HG02981 (cell line): ENCODE measurements around the gene REP15.
"Not testable (repeated sequence)": the region's sequence is repeated elsewhere in the genome, so short reads cannot be mapped to it uniquely, and the experiment has no call there.

Experiments used
- ATAC-seq: cut with Tn5 transposase; IDR thresholded peaks from one replicate; pipeline ENCODE4 v1.9.1; 2021; ENCODE audit warnings: mild to moderate bottlenecking, moderate library complexity; ENCODE audit not compliant: unreplicated experiment

Gene REP15

DNA sequence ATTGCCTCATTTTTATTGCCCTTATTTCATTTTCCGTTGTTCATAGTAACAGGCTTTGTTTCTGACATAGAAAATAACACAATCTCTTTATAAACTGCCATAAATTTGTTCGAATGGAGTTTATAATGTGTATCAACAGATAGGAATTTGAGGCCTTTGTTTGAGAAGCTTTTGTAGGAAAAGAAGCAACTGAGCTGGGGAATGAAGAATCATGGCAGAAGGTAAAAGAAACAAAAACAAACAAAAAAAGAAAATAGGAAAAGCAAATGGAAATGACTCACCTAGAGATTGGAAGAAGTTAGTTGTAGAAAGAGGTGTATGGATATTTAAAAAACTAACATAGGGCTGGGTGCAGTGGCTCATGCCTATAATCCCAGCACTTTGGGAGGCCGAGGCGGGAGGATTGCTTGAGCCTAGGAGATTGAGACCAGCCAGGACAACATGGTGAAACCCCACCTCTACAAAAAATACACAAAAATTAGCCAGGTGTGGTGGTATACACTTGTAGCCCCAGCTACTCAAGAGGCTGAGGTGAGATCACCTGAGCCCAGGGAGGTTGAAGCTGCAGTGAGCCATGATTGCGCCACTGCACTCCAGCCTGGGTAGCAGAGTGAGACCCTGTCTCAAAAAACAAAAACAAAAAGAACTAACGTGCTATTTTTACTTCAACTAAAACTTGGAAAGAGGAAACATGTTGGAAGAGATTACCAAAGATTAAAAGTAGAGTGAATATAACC is 523 bp upstream of the REP15 start:
- no peak for ATAC-seq

DNA sequence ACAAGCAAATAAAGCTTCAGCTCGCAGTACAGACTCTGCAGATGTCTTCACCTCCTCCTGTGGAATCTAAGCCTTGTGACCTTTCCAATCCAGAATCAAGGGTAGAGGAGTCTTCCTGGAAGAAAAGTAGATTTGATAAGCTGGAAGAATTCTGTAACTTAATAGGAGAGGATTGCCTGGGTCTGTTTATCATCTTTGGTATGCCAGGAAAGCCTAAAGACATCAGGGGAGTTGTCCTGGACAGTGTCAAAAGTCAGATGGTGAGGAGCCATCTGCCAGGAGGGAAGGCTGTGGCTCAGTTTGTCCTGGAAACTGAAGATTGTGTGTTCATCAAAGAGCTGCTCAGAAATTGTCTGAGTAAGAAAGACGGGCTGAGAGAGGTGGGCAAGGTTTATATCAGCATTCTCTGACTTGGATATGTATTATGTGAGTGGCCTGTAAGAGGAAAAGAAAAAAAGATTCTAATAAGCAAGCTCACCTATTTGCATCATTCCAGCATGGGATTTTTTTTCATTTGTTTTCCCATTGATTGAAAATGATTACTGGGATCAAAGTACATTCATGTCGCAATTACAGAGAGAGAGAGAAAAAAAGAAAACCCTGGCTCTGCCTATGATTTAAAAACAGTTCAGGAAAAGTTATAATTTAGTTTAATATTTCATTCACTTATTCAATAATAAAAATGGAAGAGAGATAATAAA is 767 bp downstream of the REP15 start:
- ATAC-seq: no peak

DNA sequence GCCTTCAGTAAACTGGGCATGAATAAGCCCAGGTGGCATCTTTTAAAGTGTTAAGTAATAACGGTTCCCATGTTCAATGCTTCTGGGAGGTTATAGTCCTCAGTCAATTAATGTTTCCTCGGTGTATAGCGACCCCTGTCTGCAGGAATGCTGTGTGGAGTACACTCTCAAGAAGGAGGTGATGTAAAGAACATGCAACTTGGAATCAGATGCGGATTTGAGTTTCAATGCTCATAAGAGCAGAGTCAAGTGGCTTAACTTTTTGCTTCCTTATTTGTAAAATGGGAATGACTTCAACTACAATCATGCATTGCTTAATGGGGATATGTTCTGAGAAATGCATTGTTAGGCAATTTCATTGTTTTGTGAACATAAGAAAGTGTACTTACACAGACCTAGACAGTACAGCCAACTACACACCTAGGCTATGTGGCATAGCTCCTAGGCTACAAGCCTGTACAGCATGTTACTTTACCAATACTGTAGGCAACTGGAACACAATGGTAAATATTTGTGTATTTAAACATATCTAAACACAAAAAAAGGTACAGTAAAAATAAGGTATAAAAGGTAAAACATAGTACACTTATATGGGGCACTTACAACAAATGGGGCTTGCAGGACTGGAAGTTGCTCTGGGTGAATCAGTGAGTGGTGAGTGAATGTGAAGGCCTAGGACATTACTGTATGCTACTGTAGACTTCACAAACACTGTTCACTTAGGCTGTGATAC is 7.6 kb downstream of the REP15 start:
- peak; percentile 84 for ATAC-seq

DNA sequence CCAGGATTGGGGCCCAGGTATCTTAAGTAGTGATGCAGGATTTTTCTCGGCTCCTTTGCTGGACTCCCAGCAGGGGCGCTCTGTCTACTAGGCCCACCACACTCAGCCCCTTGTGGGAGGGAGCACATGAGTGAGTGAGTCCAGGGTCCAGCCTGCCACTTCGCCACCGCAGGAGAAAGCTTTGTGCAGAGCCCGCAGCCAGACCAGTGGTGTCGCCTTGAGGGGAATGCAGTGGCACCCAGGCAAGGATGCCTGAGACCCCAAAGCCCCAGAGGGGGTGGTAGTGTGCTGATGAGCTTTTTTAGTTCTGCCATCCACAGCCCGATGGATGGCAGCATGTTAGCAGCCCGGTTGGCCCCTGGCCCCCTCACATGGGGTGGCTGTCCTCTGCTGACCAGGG is 9.0 kb downstream of the REP15 start:
- ATAC-seq: no peak

DNA sequence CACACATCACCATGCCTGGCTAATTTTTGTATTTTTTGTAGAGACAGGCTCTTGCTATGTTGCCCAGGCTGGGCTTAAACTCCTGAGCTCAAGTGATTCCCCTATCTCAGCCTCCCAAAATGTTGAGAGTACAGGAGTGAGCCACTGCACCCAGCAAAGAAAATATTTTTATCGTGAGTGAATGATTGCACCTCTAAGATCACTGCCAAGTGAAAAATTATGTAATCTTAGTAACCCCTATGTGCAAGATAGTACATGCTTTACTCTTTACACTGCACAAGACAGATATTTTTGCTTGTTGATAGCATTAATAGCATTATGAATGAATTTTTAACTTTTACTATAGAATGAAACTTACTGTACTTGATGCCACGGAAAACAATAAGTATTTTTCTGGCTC is 11.0 kb downstream of the REP15 start:
- ATAC-seq: no peak

DNA sequence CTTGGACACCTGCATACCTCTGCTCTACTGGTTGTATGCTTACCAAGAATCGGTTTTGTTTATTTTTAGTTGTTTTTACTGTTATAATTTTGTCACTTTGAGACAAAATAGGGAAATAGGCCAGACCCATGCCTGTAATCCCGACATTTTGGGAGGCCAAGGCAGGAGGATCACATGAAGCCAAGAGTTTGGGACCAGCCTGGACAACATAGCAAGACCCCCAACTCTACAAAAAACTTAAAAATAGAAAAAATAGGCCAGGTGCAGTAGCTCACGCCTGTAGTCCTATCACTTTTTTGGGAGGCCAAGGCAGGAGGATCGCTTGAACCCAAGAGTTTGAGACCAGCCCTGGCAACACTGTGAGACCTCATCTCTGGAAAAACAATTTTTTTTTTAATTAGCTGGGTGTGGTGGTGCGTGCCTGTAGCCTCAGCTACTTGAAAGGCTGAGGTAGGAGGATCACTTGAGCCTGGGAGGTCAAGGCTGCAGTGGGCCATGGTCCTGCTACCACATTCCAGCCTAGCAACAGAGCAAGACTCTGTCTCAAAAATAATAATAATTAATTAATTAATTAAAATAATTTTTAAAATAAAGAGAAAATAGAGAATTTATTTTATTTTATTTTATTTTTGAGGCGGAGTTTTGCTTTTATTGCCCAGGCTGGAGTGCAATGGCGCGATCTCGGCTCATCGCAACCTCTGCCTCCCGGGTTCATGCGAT is 13.1 kb downstream of the REP15 start:
- ATAC-seq: no peak

DNA sequence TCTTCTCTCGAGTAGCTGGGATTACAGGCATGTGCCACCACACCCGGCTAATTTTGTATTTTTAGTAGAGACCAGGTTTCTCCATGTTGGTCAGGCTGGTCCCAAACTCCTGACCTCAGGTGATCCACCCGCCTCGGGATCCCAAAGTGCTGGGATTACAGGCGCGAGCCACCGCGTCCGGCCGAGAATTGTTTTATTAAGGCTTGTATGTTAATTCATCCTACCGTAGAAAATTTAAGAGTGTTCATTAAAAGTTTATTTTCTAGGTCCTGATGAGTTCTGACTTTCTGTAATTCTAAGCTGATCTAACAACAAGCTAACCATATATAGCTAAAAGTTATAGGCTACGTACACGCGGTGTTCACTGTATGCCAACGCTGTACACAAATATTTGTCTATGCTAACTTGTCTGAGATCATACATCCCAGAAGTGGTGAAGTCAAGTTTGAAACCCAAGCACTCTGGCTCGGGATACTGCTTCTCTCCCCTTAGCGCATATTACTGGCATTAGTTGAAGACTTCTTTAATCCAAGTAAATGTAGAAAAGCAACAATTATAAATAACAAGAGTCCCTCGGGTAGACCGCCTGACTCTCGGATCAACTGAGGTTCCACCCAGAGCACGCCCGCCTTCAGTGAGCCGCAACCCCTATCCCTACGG is 13.8 kb downstream of the REP15 start:
- ATAC-seq: peak; percentile 39

DNA sequence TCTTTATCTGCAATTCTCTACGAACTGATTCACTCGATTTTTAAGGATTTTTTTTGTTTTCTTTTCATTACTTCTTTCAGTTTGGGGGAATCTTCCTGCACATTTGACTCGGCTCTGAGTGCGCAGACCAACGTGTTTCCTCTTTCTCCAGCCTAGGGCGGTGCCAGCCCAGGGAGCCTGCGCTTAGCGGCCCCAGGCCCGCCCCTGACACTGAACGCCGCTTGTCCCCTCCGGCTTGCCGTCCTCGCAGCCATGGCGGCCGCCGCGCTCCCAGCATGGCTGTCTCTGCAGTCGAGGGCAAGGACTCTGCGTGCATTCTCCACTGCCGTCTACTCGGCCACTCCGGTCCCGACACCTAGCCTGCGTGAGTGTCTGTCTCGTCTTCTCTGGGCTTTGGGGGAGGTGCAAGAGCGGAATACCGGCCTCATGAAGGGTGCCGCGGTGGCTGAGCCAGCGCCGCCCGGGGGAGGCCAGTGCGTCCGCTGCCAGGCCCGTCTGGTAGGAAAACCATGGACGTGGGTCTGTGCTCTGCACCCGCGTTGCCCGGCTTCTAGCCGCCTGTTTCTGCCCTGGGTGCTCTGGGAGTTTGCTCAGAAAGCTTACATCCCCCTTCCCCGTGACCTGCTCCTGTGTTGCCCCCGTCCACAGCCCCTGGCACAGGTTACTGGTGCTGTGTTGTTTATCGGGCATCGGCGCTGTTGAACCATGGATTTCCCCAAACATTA is 14.5 kb downstream of the REP15 start, which contains the start of gene MRPS35:
MRPS35 (plus strand) TSS at position 241 of the 725 bp plus-strand sequence; CDS start at position 253, 12 bp downstream.
- peak; percentile 94 for ATAC-seq

DNA sequence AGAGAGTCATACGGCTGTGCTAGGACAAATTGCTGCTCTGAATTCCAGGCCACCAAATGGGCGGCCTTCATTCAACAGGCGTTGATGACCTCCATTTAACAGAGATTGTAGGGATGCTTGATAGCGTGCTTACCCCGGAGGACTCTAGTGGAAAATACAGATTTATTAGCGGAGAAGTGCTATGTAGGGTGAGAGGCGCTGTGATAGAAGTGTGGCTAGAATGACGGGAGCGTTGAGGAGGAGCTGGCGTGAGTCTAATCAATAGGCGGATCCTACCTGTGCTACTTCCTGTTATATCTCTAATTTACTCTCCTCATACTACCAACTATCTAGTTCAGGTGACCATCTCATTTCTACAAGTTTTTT is 15.1 kb downstream of the REP15 start:
- peak; percentile 27 for ATAC-seq

DNA sequence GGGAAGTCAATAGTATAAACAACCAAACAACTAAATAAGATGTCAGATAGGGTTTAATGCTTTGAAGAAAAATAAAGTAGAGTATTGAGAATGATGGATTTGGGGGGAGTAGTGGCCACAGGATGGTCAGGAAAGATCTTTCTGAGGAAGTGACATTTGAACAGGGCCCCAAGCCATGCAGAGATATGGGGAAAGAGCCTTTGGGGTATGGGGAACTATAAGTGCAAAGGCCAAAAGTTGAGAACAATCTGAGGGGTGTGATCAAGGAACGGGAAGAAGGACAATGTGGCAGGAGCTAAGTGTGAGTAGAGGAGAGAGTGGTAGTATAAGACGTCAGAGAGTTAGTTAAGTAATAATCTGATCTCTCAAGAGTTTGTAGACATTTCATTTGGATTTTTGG is 15.7 kb downstream of the REP15 start:
- no peak for ATAC-seq

DNA sequence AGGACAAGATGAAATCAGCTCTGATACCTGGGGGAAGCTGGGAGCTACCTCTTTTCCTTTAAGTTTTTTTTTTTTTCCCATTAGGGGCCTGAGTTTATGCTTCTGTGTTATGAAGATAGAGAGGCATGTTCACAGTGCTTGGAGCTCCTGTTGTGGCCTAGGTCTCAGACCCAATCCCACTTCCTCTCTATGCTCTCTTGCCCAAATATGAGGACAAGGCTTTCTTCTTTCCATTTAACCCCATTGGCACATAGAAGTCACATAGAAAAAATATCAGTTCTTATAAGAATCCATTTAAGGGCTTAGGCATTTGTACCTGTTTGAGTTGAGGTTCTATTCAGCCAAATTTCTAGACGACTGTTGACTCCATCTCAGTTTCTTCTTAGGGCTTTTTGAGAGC is 27.0 kb downstream of the REP15 start:
- ATAC-seq: no peak

DNA sequence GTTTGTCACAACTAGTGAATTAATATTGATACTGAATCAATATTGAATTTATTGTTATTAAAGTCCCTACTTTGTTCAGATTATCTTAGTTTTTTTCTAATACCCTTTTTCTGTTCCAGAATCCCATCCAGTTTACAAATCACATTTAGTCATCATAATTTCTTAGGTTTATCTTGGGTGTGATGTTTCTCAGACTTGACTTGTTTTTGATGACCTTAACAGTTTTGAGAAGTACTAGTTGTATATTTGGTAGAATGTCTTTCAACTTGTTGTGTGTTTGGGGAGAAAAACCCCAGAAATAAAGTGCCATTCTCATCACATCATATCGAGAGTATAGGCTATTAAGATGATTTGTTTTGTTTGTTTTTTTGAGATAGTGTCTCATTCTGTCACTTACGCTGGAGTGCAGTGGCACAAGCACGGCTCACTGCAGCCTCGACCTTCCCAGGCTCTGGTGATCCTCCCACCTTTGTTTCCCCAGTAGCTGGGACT is 33.9 kb downstream of the REP15 start:
- no peak for ATAC-seq

DNA sequence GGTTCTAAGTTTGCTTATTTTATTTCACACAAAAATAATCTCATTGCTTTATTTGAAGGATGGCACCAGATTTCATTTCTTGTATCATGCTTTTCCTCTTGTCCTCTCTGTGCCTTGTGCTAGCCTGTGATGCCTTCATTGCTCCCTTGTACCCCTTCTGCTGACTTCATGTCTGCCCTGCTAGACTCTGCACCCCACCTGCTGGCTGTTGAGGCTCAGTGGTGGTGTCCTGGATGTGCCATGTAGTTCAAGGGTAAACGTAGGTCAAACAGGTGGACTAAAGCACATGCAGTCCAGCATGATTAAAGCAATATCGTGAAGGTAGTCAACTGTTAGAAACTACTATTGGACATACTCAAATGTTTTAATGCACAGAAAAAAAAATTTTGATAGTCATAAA is 36.0 kb downstream of the REP15 start:
- no peak for ATAC-seq

DNA sequence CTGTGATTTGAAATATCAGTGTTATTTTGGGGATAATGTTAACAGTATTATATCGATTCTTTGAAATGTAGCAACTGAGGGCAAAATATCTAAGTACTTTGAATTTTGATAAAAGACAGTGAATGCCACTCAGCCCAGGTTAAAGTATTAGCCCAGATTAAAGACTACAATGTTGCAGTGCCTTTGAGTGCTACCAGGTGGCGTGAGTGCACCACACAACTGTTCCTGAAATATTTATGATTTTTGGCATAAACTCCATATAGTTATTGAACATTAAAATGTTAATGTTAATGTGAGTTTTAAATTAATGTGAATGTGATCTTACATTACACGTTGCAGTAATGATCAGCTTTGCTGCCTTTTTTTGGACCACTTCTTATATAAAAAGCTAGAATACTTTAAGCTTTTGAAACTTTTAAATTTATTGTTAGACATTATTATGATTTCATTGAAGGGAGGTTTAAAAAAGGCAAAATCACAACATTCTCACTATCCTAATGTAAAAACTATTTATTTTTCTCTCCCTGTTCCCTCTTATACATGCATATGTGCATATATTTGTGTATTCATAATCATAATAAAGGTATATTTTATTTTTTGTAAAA is 36.9 kb downstream of the REP15 start:
- ATAC-seq: peak; percentile 86

DNA sequence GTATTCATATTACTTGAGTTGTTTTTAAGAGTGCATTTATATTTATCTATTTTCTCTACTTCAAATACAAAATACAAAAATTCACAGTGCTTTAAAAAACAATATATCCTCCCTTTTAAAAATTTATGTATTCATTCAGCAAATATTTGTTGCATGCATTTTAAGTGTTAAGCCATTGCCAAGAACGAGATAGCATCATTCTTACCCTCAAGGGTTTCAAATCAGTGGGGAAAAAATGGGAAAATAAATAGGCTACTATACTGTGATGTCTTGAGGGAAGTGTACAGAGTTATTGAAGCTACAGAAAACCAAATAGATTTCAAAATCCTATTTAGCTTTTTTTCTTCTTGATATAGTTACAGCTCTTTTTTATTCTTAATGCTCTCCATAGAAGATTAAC is 37.5 kb downstream of the REP15 start:
- no peak for ATAC-seq

DNA sequence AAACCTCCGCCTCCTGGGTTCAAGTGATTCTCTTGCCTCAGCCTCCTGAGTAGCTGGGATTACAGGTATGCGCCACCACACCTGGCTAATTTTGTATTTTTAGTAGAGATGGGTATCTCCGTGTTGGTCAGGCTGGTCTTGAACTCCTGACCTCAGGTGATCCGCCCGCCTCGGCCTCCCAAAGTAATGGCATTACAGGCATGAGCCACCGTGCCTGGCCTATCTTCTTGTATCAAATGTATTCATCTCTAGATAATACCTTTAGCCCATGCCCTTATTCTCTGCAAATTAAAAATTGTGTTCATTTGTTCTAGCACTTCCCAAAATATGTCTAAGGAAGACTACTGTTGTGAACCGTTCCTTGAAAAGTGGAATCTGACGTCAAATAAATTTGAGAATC is 38.1 kb downstream of the REP15 start:
- not testable (repeated sequence) for ATAC-seq

DNA sequence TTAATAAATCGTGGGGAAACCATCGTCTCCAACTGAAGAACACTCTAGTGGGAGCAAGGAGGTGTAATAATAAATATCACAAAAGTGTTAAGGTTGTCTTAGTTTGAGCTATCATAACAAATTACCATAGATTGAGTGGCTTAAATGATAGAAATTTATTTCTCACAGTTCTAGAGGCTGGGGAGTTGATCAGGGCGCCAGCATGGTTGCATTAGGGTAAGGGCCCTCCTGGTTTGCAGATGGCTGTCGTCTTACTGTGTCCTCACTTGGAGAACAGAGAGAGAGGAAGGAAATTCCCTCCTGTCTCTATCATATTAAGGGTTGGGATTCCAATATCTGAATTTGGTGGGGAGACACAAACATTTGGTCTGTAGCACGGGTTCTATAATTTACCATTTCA is 47.4 kb downstream of the REP15 start:
- no peak for ATAC-seq

DNA sequence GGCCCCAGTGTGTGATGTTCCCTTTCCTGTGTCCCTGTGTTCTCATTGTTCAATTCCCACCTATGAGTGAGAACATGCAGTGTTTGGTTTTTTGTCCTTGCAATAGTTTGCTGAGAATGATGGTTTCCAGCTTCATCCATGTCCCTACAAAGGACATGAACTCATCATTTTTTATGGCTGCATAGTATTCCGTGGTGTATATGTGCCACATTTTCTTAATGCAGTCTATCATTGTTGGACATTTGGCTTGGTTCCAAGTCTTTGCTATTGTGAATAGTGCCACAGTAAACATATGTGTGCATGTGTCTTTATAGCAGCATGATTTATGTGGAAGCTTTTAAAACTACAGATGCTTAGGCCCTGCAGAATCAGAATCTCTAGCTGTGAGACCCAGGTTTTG is 49.5 kb downstream of the REP15 start:
- not testable (repeated sequence) for ATAC-seq
